Measurements from ENCODE around the gene GNLY. TPM values are rescaled to one million over a fixed set of nuclear protein-coding genes. Genes with fewer than 3 reads are reported as not detected.

Gene GNLY
- polyA plus RNA-seq, 1 of the 3 experiments (the other 2 are of a cell fraction) = not detected

GRCh38 chr2:85733121-85733960 is 39.2 kb downstream of the GNLY start:
- H3K27ac ChIP-seq (ENCODE audit: low read depth in 2 of 2, low read length in 1 of 2) = no peak overlapping the region
- H3K27me3 ChIP-seq (ENCODE audit: insufficient read depth) = no peaks in the 10 kb centered on the region
- no peak for DNase-seq
- ChIA-PET POLR2A (interaction anchor here (1.0 kb wide), 1 partner anchor 9 kb away, joined by 6 read pairs; no protein-coding TSS in a partner anchor), CTCF (interaction anchor here (0.7 to 34.7 kb wide), 7 partner anchors 8 to 96 kb away, joined by 3 to 626 read pairs (median 7); no protein-coding TSS in a partner anchor)
- no peaks in the 10 kb centered on the region for H3K79me2 ChIP-seq (ENCODE audit: insufficient read depth)
- no peak overlapping the region for H2AFZ ChIP-seq (ENCODE audit: low read depth)
- WGBS (ENCODE audit: low lambda C conversion rate) = 96% methylated on average over 10 of the region's 18 CpGs
- no peaks in the 10 kb centered on the region for H3K9me3 ChIP-seq
- no peaks in the 10 kb centered on the region for H3K36me3 ChIP-seq (replicated peaks in 1 of 2; ENCODE audit: control insufficient read depth in 1 of 2, insufficient read depth in 2 of 2, low read length in 1 of 2)
- peaks cover 16% of the 10 kb centered on the region in 2 experiments; a peak in 3 of 4 replicates for H3K4me1 ChIP-seq (ENCODE audit: control insufficient read depth in 1 of 2, insufficient read depth in 2 of 2, low read depth in 1 of 2, low read length in 1 of 2)
- peaks cover 17% of the 10 kb centered on the region for H3F3A ChIP-seq (replicated peaks; ENCODE audit: insufficient read depth)
- H3K4me3 ChIP-seq (ENCODE audit: low read depth in 2 of 2, low read length in 1 of 2) = no peak overlapping the region
- H3K9ac ChIP-seq = no peak overlapping the region
- no peak overlapping the region for H3K4me2 ChIP-seq
- TF ChIP-seq POLR2AphosphoS5 (IDR thresholded peaks at IDR 0.05; ENCODE audit: low read depth, low read length) (no peak), MAX (IDR thresholded peaks at IDR 0.05; ENCODE audit: low read depth) (no peak), RAD21 (IDR thresholded peaks at IDR 0.05; ENCODE audit: low read length) (no peak), ZBTB33 (IDR thresholded peaks at IDR 0.05; ENCODE audit: borderline replicate concordance, low read depth) (no peak), FOSL2 (IDR thresholded peaks at IDR 0.05; ENCODE audit: borderline replicate concordance, low read depth) (no peak), GATA2 (CRISPR knock-in tag; IDR thresholded peaks at IDR 0.05) (no peak), USF1 (IDR thresholded peaks at IDR 0.05; ENCODE audit: borderline replicate concordance, low read depth) (no peak), PBX3 (IDR thresholded peaks at IDR 0.05) (no peak), MEF2A (IDR thresholded peaks at IDR 0.05; ENCODE audit: borderline replicate concordance, low read depth) (no peak), NFIC (IDR thresholded peaks at IDR 0.05; ENCODE audit: borderline replicate concordance) (no peak), FOXM1 (IDR thresholded peaks at IDR 0.05; ENCODE audit: low read depth) (no peak), EP300 (IDR thresholded peaks at IDR 0.05; ENCODE audit: borderline replicate concordance in 1 of 2, low read depth in 1 of 2, low read length in 1 of 2) (no peak), RCOR1 (IDR thresholded peaks at IDR 0.05; ENCODE audit: low read length) (no peak), RFX5 (IDR thresholded peaks at IDR 0.05; ENCODE audit: low read length) (no peak), TEAD4 (IDR thresholded peaks at IDR 0.05; ENCODE audit: borderline replicate concordance, insufficient read depth) (no peak)
- H4K20me1 ChIP-seq (ENCODE audit: insufficient read depth) = no peaks in the 10 kb centered on the region
- H3K9me2 ChIP-seq = no peaks in the 10 kb centered on the region
